Endothelial cell of umbilical vein (primary cell): ENCODE data around the gene SH3BGRL. TPM values are rescaled to one million over a fixed set of nuclear protein-coding genes. Genes with fewer than 3 reads are reported as not detected.

Source experiments
- BruUV-seq: library from RNA; stranded (reverse); fragments of 400-500 nt; replicated peaks from 2 replicates; lab custom pipeline; 2021; lab: Mats Ljungman, UMichigan
- CTCF ChIA-PET: fragments of 300-600, 350-600 bp; sonication (Branson Sonifier 250); formaldehyde crosslinking; loops from one replicate; lab custom pipeline; 2021; ENCODE audit warnings: antibody characterized with exemption, inconsistent platforms; lab: Charles Lee
- POLR2A ChIA-PET: fragments of 300-600, 350-600 bp; sonication (Branson Sonifier 250); formaldehyde crosslinking; loops from one replicate; lab custom pipeline; 2021; ENCODE audit warnings: antibody characterized with exemption, inconsistent platforms; lab: Charles Lee
- DNase-seq: peaks from one replicate; pipeline ENCODE4 v3.0.0-alpha.2; 2011; ENCODE audit warnings: low read depth, low spot score
- FAIRE-seq: peaks from 2 replicates; lab custom pipeline; 2011; peaks lifted over from hg19 to GRCh38; lab: Jason Lieb, UNC
- H2AFZ ChIP-seq: 2 replicates; pipeline ENCODE4 v1.6.0; 2012; ENCODE audit warnings: low read depth, low read length, control low read depth, inconsistent platforms
- H3K27ac ChIP-seq: 2 replicates; pipeline ENCODE4 v1.5.1; 2011; ENCODE audit warnings: low read depth, mild to moderate bottlenecking, control low read depth, low read length, moderate library complexity; ENCODE audit not compliant: insufficient read depth
- H3K27me3 ChIP-seq, 2 experiments: 2 replicates each; pipeline versions ENCODE4 v1.6.0 to v1.6.1; 2011; ENCODE audit warnings: low read length in 2 of 2, mixed read lengths in 1 of 2; ENCODE audit not compliant: control insufficient read depth in 2 of 2, insufficient read depth in 2 of 2
- H3K36me3 ChIP-seq, 2 experiments: 2 replicates in 1 of 2; 3 replicates in 1 of 2; pipeline ENCODE4 v1.5.1; 2011; ENCODE audit warnings: low read length in 2 of 2, mild to moderate bottlenecking in 1 of 2, moderate library complexity in 1 of 2; ENCODE audit not compliant: control insufficient read depth in 2 of 2, insufficient read depth in 2 of 2; ENCODE audit errors: extremely low read depth in 1 of 2
- H3K4me1 ChIP-seq: 3 replicates; pipeline ENCODE4 v1.5.1; 2011; ENCODE audit warnings: mild to moderate bottlenecking, low read length; ENCODE audit not compliant: control insufficient read depth, insufficient read depth; ENCODE audit errors: extremely low read depth
- H3K4me2 ChIP-seq: 2 replicates; pipeline ENCODE4 v1.6.1; 2011; ENCODE audit warnings: low read length, control low read depth, mixed read lengths; ENCODE audit not compliant: insufficient read depth
- H3K4me3 ChIP-seq, 3 experiments: fragments of 200-600 bp in 1 of 3; sonication (generic), shearing (Covaris generic) in 1 of 3; replicated peaks in 1 of 3; 2 replicates each; pipeline ENCODE4 v1.5.1; 2011 to 2016; ENCODE audit warnings: control low read depth in 3 of 3, low read length in 3 of 3, mild to moderate bottlenecking in 2 of 3, inconsistent platforms in 1 of 3, low read depth in 1 of 3, moderate library complexity in 1 of 3; ENCODE audit not compliant: insufficient read depth in 1 of 3
- H3K79me2 ChIP-seq: 2 replicates; pipeline ENCODE4 v1.6.0; 2012; ENCODE audit warnings: low read length, inconsistent platforms; ENCODE audit not compliant: control insufficient read depth, insufficient read depth
- H3K9ac ChIP-seq: replicated peaks from 2 replicates; pipeline ENCODE3; 2011; ENCODE audit warnings: low read length, control low read depth; ENCODE audit not compliant: insufficient read depth; ENCODE audit errors: extremely low read depth
- H3K9me1 ChIP-seq: replicated peaks from 3 replicates; pipeline ENCODE4 v1.6.0; 2011; ENCODE audit warnings: mild to moderate bottlenecking, low read length; ENCODE audit not compliant: control insufficient read depth, insufficient read depth; ENCODE audit errors: extremely low read depth
- H3K9me3 ChIP-seq: replicated peaks from 2 replicates; pipeline ENCODE4 v1.5.1; 2012; ENCODE audit warnings: low read length, inconsistent platforms; ENCODE audit not compliant: control insufficient read depth, insufficient read depth
- H4K20me1 ChIP-seq: replicated peaks from 2 replicates; pipeline ENCODE3; 2011; ENCODE audit warnings: mild to moderate bottlenecking, low read length; ENCODE audit not compliant: control insufficient read depth, insufficient read depth; ENCODE audit errors: extremely low read depth
- EZH2 ChIP-seq: IDR thresholded peaks from 2 replicates; pipeline ENCODE4 v1.6.1; 2012; ENCODE audit warnings: borderline replicate concordance, low read depth, mild to moderate bottlenecking, moderate library complexity, low read length, inconsistent platforms; ENCODE audit not compliant: severe bottlenecking
- FOS ChIP-seq: IDR thresholded peaks from 2 replicates; pipeline ENCODE4 v1.6.1; 2011; ENCODE audit warnings: mild to moderate bottlenecking, low read length, moderate library complexity, borderline replicate concordance; ENCODE audit not compliant: insufficient read depth
- GATA2 ChIP-seq: IDR thresholded peaks from 2 replicates; pipeline ENCODE4 v1.7.0; 2011; ENCODE audit warnings: low read depth, mild to moderate bottlenecking, moderate library complexity, mixed read lengths, low read length; ENCODE audit not compliant: insufficient read length, insufficient read depth
- JUN ChIP-seq: IDR thresholded peaks from 2 replicates; pipeline ENCODE4 v1.6.1; 2011; ENCODE audit warnings: borderline replicate concordance, low read depth; ENCODE audit not compliant: insufficient read length, insufficient read depth
- MAX ChIP-seq: IDR thresholded peaks from 2 replicates; pipeline ENCODE4 v1.6.1; 2011; ENCODE audit not compliant: insufficient read depth, insufficient read length
- MYC ChIP-seq: IDR thresholded peaks from one replicate; pipeline ENCODE4 v1.6.1; 2011; ENCODE audit warnings: mild to moderate bottlenecking, low read depth, low read length
- POLR2A ChIP-seq: IDR thresholded peaks from 2 replicates; pipeline ENCODE4 v1.6.1; 2012; ENCODE audit warnings: low read depth, mild to moderate bottlenecking, control low read depth, low read length
- POLR2AphosphoS5 ChIP-seq: IDR thresholded peaks from 2 replicates; pipeline ENCODE4 v1.6.1; 2012; ENCODE audit warnings: low read depth, mild to moderate bottlenecking, control low read depth, low read length, moderate library complexity; ENCODE audit not compliant: insufficient read depth
- dilution Hi-C: fragments of 300-500 bp; cut with MboI; formaldehyde crosslinking; loops from one replicate; pipeline ENCODE4 v1.15.0; 2019; ENCODE audit warnings: low sequenced_read_pairs; ENCODE audit not compliant: extremely low pct_ligation_motif_present
- intact Hi-C: fragments of 100-400 bp; cut with micrococcal nuclease; formaldehyde crosslinking; loops from one replicate; pipeline ENCODE4 v1.10.0; 2022
- polyA plus RNA-seq, 4 experiments: library from polyadenylated mRNA; depleted of rRNA in 3 of 4; stranded (reverse) in 3 of 4; unstranded in 1 of 4; fragments of >200 nt; gene quantifications; 2 replicates each; pipeline versions ENCODE4 v1.2.1 to v1.2.3, GENCODE V29; 2011 to 2012; ENCODE audit warnings: missing spikeins in 1 of 4
- total RNA-seq: library from RNA; stranded (reverse); gene quantifications from 2 replicates; pipeline ENCODE4 v1.2.3, GENCODE V29; 2021
- TF ChIP-seq, protein P1 (sequence below), 2 donors: IDR thresholded peaks; 1 replicate in 1 of 2; 2 replicates in 1 of 2; pipeline ENCODE4 v1.5.1; 2011; ENCODE audit warnings: low read length in 2 of 2, mild to moderate bottlenecking in 2 of 2, moderate library complexity in 2 of 2, control low read depth in 1 of 2, inconsistent platforms in 1 of 2, low read depth in 1 of 2; ENCODE audit not compliant: insufficient read depth in 1 of 2; ENCODE audit errors: extremely low read depth in 1 of 2

Gene SH3BGRL
- total and polyA plus RNA-seq, 2 donors (not counting 3 experiments of a cell fraction or from before 2014, with no cell fraction given): 45.6 to 65.7 TPM

GRCh38 chrX:81259714-81260395, 58.0 kb downstream of the SH3BGRL start:
- Histone ChIP-seq H3K9me1 (no peaks in the 10 kb centered on the region), H3K27ac (no peak overlapping the region), H3K9ac (no peak overlapping the region), H3K4me2 (no peak overlapping the region), H3K36me3 (no peaks in the 10 kb centered on the region), H3K79me2 (no peaks in the 10 kb centered on the region), H4K20me1 (no peaks in the 10 kb centered on the region), H3K27me3 (no peaks in the 10 kb centered on the region), H3K9me3 (no peaks in the 10 kb centered on the region), H3K4me1 (no peaks in the 10 kb centered on the region), H2AFZ (no peak overlapping the region), H3K4me3 (no peak overlapping the region)
- BruUV-seq: no TSS peak
- no peak for TF ChIP-seq GATA2
- no peak for TF ChIP-seq JUN
- TF ChIP-seq, protein P1, sequence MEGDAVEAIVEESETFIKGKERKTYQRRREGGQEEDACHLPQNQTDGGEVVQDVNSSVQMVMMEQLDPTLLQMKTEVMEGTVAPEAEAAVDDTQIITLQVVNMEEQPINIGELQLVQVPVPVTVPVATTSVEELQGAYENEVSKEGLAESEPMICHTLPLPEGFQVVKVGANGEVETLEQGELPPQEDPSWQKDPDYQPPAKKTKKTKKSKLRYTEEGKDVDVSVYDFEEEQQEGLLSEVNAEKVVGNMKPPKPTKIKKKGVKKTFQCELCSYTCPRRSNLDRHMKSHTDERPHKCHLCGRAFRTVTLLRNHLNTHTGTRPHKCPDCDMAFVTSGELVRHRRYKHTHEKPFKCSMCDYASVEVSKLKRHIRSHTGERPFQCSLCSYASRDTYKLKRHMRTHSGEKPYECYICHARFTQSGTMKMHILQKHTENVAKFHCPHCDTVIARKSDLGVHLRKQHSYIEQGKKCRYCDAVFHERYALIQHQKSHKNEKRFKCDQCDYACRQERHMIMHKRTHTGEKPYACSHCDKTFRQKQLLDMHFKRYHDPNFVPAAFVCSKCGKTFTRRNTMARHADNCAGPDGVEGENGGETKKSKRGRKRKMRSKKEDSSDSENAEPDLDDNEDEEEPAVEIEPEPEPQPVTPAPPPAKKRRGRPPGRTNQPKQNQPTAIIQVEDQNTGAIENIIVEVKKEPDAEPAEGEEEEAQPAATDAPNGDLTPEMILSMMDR (IDR thresholded peaks at IDR 0.05; ENCODE audit: extremely low read depth in 1 of 2, insufficient read depth in 1 of 2, low read depth in 1 of 2, low read length in 2 of 2): no peak
- no peak for TF ChIP-seq POLR2A
- no peak for TF ChIP-seq MAX
- no peak for TF ChIP-seq FOS
- no peak for TF ChIP-seq EZH2
- TF ChIP-seq MYC: no peak
- TF ChIP-seq POLR2AphosphoS5: no peak
- intact Hi-C loops (no loop called here), dilution Hi-C loops (no loop called here)
- DNase-seq (no peak), FAIRE-seq (no peak)
- POLR2A ChIA-PET: no interaction called here
- CTCF ChIA-PET: no interaction called here
